Esophagus squamous epithelium (tissue), 4 donors: ENCODE results near the gene FAM241A.

Experiments used
- CTCF ChIP-seq, 6 experiments: fragments of 450-650 bp in 4 of 6; fragments of 200-600 bp in 2 of 6; sonication (generic) in 2 of 6; IDR thresholded peaks; one replicate each; pipeline ENCODE4 v1.5.1; 2016 to 2019; ENCODE audit warnings: antibody characterized with exemption in 6 of 6, mild to moderate bottlenecking in 4 of 6, moderate library complexity in 4 of 6
- POLR2A ChIP-seq, 4 donors: fragments of 450-650 bp; IDR thresholded peaks; one replicate each; pipeline ENCODE4 v1.6.1; 2017; ENCODE audit warnings: antibody characterized with exemption in 4 of 4, mild to moderate bottlenecking in 4 of 4, moderate library complexity in 3 of 4

GRCh38 chr4:112105201-112105969, 39.9 kb upstream of the FAM241A start:
- TF ChIP-seq CTCF (IDR thresholded peaks at IDR 0.05) = no peak
- no peak for TF ChIP-seq POLR2A (IDR thresholded peaks at IDR 0.05)
